ENCODE results near the gene PROZ.
"Not testable (repeated sequence)": the region's sequence is repeated elsewhere in the genome, so short reads cannot be mapped to it uniquely, and the experiment has no call there.

The PROZ gene
- long read RNA-seq, donor 1 = 0 reads
- long read RNA-seq, donor 2 = 0 reads
- long read RNA-seq, donor 3 = 0 reads
- long read RNA-seq, donor 4 = 0 reads
- long read RNA-seq, donor 5 = 0 reads
- long read RNA-seq, donor 6 = 0 reads
- long read RNA-seq, donor 7 = 0 reads
- long read RNA-seq, donor 8 = 0 reads

GRCh38 chr13:113157929-113158747, at the start of gene PROZ:
TSS of gene PROZ (plus strand) at chr13:113158648. CDS start at chr13:113158661, 13 bp downstream.
- no peak for DNase-seq

- DNase-seq = peak; percentile 56
These were observed 49.0 kb upstream of the PROZ start for GRCh38 chr13:113109151-113110047.

GRCh38 chr13:113110048-113110851, 48.2 kb upstream of the PROZ start:
- peak; percentile 73 for DNase-seq

- no peak for DNase-seq
These were observed 47.6 kb upstream of the PROZ start for GRCh38 chr13:113110852-113111315.

GRCh38 chr13:113111821-113112220, 46.6 kb upstream of the PROZ start:
- not testable (repeated sequence) for DNase-seq

GRCh38 chr13:113112475-113112874, 46.0 kb upstream of the PROZ start:
- not testable (repeated sequence) for DNase-seq

GRCh38 chr13:113112893-113113845, 45.3 kb upstream of the PROZ start:
- DNase-seq = no peak

- DNase-seq = no peak
These were observed 44.6 kb upstream of the PROZ start for GRCh38 chr13:113113846-113114271.

GRCh38 chr13:113114511-113115362, 43.7 kb upstream of the PROZ start:
- DNase-seq = no peak

- no peak for DNase-seq
These were observed 42.9 kb upstream of the PROZ start for GRCh38 chr13:113115363-113116205.

- no peak for DNase-seq
These were observed 42.1 kb upstream of the PROZ start for GRCh38 chr13:113116206-113116800.

- no peak for DNase-seq
These were observed 41.6 kb upstream of the PROZ start for GRCh38 chr13:113116871-113117271.

- no peak for DNase-seq
These were observed 41.0 kb upstream of the PROZ start for GRCh38 chr13:113117335-113117872.

- no peak for DNase-seq
These were observed 40.6 kb upstream of the PROZ start for GRCh38 chr13:113117911-113118260.

GRCh38 chr13:113118261-113119021, 40.0 kb upstream of the PROZ start:
- no peak for DNase-seq

GRCh38 chr13:113119166-113119821, 39.2 kb upstream of the PROZ start:
- no peak for DNase-seq

- DNase-seq = no peak
These were observed 38.6 kb upstream of the PROZ start for GRCh38 chr13:113119822-113120189.
